GM19099 (cell line): ENCODE measurements around the gene BACH1.

Experiments
- POLR2A ChIP-seq: IDR thresholded peaks from 3 replicates; pipeline ENCODE4 v1.6.1; 2011; ENCODE audit warnings: low read depth; ENCODE audit not compliant: insufficient read length; ENCODE audit errors: extremely low read depth

The BACH1 gene

GRCh38 chr21:29349702-29350101 lies 51.0 kb downstream of the BACH1 start:
- TF ChIP-seq POLR2A = no peak

- no peak for TF ChIP-seq POLR2A
Measured at GRCh38 chr21:29350246-29350779, 51.6 kb downstream of the BACH1 start.

- TF ChIP-seq POLR2A = no peak
Measured at GRCh38 chr21:29351691-29352090, 53.0 kb downstream of the BACH1 start.

GRCh38 chr21:29359718-29360117 lies 61.0 kb downstream of the BACH1 start:
- no peak for TF ChIP-seq POLR2A

- TF ChIP-seq POLR2A = no peak
Measured at GRCh38 chr21:29360799-29361765, 62.4 kb downstream of the BACH1 start.

GRCh38 chr21:29362758-29363157 lies 64.0 kb downstream of the BACH1 start:
- no peak for TF ChIP-seq POLR2A

GRCh38 chr21:29365661-29366265 lies 67.0 kb downstream of the BACH1 start:
- no peak for TF ChIP-seq POLR2A

GRCh38 chr21:29366532-29366931 lies 67.8 kb downstream of the BACH1 start:
- no peak for TF ChIP-seq POLR2A

GRCh38 chr21:29367335-29367734 lies 68.6 kb downstream of the BACH1 start:
- TF ChIP-seq POLR2A = no peak

GRCh38 chr21:29368906-29369305 lies 70.2 kb downstream of the BACH1 start:
- TF ChIP-seq POLR2A = no peak

GRCh38 chr21:29371464-29371863 lies 72.7 kb downstream of the BACH1 start:
- no peak for TF ChIP-seq POLR2A

- TF ChIP-seq POLR2A = no peak
Measured at GRCh38 chr21:29372063-29372802, 73.5 kb downstream of the BACH1 start.

- TF ChIP-seq POLR2A = no peak
Measured at GRCh38 chr21:29374481-29374880, 75.8 kb downstream of the BACH1 start.

- TF ChIP-seq POLR2A = no peak
Measured at GRCh38 chr21:29376556-29376955, 77.8 kb downstream of the BACH1 start.

- TF ChIP-seq POLR2A = no peak
Measured at GRCh38 chr21:29377266-29377665, 78.5 kb downstream of the BACH1 start.

- no peak for TF ChIP-seq POLR2A
Measured at GRCh38 chr21:29378832-29379231, 80.1 kb downstream of the BACH1 start.

GRCh38 chr21:29379517-29380054 lies 80.9 kb downstream of the BACH1 start:
- TF ChIP-seq POLR2A = no peak
